ENCODE data around the gene RNU6-1. TPM values are rescaled to one million over a fixed set of nuclear protein-coding genes. Genes with fewer than 3 reads are reported as not detected.

Gene RNU6-1
- total and polyA plus RNA-seq, 2 experiments from 2014 or later: not detected

DNA sequence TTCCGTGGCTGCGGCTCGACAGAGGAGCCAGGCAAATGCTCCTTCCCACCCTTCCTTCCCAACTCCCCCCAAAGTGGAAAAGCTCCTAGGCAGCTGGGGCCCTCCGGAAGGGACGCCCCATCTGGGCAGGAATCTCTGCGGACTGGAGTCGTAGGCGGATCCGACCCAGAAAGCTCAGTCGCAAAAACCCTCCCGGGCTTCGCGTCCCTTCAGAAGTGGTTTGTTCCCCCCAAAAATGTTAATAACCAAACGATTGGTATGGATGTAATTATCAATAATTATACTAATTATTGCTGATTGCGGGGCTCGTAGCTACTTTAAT, 3.8 kb downstream of the RNU6-1 start:
- H3K79me2 ChIP-seq (replicated peaks; ENCODE audit: insufficient read depth): no peaks in the 10 kb centered on the region
- H3K9me2 ChIP-seq (ENCODE audit: insufficient read depth): no peaks in the 10 kb centered on the region
- H3K27ac Mint-ChIP-seq: no peak overlapping the region
- peaks cover 3% of the 10 kb centered on the region; the same call in 1 of the 2 replicates for H4K20me1 ChIP-seq (replicated peaks; ENCODE audit: insufficient read depth)
- peaks cover 23% of the 10 kb centered on the region for H3F3A ChIP-seq (replicated peaks; ENCODE audit: low read depth)
- H3K27me3 ChIP-seq (ENCODE audit: insufficient read depth): peaks cover 89% of the 10 kb centered on the region
- H3K27ac ChIP-seq (ENCODE audit: low read depth): no peak overlapping the region
- peak; percentile 67 for DNase-seq (ENCODE audit: low spot score)
- H3K4me3 ChIP-seq: peak overlapping the region; percentile 71
- peaks cover 26% of the 10 kb centered on the region for H3K4me1 ChIP-seq (ENCODE audit: insufficient read depth)
- peak overlapping the region; percentile 88 for H2AFZ ChIP-seq
- peak overlapping the region; percentile 67 for H3K4me2 ChIP-seq
- TF ChIP-seq CREB1 (CRISPR knock-in tag; IDR thresholded peaks at IDR 0.05; ENCODE audit: low read depth): no peak
- TF ChIP-seq ZNF331 (CRISPR knock-in tag; IDR thresholded peaks at IDR 0.05; ENCODE audit: low read depth): no peak
- TF ChIP-seq EZH2 (IDR thresholded peaks at IDR 0.05; ENCODE audit: low read depth, unreplicated experiment): no peak
- TF ChIP-seq CTCF (conservative IDR thresholded peaks at IDR 0.05; ENCODE audit: low read depth in 2 of 2): no peak
- TF ChIP-seq, protein P1, sequence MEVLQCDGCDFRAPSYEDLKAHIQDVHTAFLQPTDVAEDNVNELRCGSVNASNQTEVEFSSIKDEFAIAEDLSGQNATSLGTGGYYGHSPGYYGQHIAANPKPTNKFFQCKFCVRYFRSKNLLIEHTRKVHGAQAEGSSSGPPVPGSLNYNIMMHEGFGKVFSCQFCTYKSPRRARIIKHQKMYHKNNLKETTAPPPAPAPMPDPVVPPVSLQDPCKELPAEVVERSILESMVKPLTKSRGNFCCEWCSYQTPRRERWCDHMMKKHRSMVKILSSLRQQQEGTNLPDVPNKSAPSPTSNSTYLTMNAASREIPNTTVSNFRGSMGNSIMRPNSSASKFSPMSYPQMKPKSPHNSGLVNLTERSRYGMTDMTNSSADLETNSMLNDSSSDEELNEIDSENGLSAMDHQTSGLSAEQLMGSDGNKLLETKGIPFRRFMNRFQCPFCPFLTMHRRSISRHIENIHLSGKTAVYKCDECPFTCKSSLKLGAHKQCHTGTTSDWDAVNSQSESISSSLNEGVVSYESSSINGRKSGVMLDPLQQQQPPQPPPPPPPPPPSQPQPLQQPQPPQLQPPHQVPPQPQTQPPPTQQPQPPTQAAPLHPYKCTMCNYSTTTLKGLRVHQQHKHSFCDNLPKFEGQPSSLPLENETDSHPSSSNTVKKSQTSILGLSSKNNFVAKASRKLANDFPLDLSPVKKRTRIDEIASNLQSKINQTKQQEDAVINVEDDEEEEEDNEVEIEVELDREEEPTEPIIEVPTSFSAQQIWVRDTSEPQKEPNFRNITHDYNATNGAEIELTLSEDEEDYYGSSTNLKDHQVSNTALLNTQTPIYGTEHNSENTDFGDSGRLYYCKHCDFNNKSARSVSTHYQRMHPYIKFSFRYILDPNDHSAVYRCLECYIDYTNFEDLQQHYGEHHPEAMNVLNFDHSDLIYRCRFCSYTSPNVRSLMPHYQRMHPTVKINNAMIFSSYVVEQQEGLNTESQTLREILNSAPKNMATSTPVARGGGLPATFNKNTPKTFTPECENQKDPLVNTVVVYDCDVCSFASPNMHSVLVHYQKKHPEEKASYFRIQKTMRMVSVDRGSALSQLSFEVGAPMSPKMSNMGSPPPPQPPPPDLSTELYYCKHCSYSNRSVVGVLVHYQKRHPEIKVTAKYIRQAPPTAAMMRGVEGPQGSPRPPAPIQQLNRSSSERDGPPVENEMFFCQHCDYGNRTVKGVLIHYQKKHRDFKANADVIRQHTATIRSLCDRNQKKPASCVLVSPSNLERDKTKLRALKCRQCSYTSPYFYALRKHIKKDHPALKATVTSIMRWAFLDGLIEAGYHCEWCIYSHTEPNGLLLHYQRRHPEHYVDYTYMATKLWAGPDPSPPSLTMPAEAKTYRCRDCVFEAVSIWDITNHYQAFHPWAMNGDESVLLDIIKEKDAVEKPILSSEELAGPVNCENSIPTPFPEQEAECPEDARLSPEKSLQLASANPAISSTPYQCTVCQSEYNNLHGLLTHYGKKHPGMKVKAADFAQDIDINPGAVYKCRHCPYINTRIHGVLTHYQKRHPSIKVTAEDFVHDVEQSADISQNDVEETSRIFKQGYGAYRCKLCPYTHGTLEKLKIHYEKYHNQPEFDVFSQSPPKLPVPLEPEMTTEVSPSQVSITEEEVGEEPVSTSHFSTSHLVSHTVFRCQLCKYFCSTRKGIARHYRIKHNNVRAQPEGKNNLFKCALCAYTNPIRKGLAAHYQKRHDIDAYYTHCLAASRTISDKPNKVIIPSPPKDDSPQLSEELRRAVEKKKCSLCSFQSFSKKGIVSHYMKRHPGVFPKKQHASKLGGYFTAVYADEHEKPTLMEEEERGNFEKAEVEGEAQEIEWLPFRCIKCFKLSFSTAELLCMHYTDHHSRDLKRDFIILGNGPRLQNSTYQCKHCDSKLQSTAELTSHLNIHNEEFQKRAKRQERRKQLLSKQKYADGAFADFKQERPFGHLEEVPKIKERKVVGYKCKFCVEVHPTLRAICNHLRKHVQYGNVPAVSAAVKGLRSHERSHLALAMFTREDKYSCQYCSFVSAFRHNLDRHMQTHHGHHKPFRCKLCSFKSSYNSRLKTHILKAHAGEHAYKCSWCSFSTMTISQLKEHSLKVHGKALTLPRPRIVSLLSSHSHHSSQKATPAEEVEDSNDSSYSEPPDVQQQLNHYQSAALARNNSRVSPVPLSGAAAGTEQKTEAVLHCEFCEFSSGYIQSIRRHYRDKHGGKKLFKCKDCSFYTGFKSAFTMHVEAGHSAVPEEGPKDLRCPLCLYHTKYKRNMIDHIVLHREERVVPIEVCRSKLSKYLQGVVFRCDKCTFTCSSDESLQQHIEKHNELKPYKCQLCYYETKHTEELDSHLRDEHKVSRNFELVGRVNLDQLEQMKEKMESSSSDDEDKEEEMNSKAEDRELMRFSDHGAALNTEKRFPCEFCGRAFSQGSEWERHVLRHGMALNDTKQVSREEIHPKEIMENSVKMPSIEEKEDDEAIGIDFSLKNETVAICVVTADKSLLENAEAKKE (CRISPR knock-in tag; IDR thresholded peaks at IDR 0.05): no peak
- TF ChIP-seq, protein P2, sequence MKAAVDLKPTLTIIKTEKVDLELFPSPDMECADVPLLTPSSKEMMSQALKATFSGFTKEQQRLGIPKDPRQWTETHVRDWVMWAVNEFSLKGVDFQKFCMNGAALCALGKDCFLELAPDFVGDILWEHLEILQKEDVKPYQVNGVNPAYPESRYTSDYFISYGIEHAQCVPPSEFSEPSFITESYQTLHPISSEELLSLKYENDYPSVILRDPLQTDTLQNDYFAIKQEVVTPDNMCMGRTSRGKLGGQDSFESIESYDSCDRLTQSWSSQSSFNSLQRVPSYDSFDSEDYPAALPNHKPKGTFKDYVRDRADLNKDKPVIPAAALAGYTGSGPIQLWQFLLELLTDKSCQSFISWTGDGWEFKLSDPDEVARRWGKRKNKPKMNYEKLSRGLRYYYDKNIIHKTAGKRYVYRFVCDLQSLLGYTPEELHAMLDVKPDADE (IDR thresholded peaks at IDR 0.05): no peak
- no peak for TF ChIP-seq EZH2phosphoT487 (IDR thresholded peaks at IDR 0.05; ENCODE audit: unreplicated experiment)
- TF ChIP-seq NANOG (IDR thresholded peaks at IDR 0.05; ENCODE audit: borderline replicate concordance): no peak
- no peak for TF ChIP-seq JUNB (IDR thresholded peaks at IDR 0.05; ENCODE audit: unreplicated experiment)
- no peak for TF ChIP-seq STAT1 (IDR thresholded peaks at IDR 0.05; ENCODE audit: unreplicated experiment)
- no peak for TF ChIP-seq ZNF114 (CRISPR knock-in tag; IDR thresholded peaks at IDR 0.05)
- H3K4me3 Mint-ChIP-seq: peak overlapping the region; percentile 67
- no peak for ATAC-seq
- peaks cover 88% of the 10 kb centered on the region for H3K27me3 Mint-ChIP-seq (ENCODE audit: insufficient read depth, low read depth, poor library complexity)
- no peaks in the 10 kb centered on the region for H3K36me3 ChIP-seq (ENCODE audit: insufficient read depth)
- peaks cover 40% of the 10 kb centered on the region for H3K4me1 Mint-ChIP-seq
- H3K9me3 Mint-ChIP-seq: peaks cover 3% of the 10 kb centered on the region; the same call in 2 of the 3 replicates
- H3K36me3 Mint-ChIP-seq (ENCODE audit: low read depth): no peaks in the 10 kb centered on the region; the same call in 2 of the 3 replicates

Measured in GM23338 (cell line).